ENCODE measurements around the gene SCFD2. TPM values are rescaled to one million over a fixed set of nuclear protein-coding genes. Genes with fewer than 3 reads are reported as not detected.

The SCFD2 gene
- total and polyA plus RNA-seq, 8 donors: 4.0 to 13.5 (median 8.9) TPM

DNA sequence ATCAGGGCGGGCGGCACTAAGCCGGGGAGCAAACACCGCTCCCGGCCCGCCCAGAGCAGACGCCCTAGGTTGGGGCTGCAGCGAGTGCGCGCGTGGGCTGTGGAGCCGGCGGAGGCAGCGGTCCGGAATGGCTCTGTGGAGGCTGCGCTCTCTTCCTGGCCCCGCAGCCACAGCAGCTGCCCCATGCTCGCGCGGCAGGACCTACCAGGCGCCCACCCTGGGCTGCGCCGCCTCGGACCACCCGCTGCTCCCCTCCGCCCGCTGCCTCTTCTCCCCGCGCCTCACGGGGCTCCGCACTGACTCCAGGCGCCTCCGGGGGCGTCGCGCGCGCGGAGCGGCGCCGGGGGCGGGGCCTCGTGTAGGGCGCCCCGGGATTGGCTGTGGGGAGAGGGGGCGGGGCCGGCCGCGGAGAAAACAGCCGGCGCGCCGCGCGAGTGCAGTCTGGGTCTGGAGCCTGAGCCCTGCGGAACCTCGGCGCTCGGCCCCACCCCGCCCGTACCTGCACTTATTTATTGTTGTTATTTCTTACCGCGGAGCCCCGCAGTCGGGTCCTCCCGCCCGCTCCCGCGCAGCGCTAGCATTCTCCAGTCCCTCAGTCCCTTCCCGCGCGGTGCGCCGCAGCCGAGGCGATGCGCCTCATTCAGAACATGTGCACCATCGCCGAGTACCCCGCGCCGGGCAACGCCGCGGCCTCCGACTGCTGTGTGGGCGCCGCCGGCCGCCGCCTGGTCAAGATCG, 503.8 kb downstream of the SCFD2 start, which contains the start of gene RASL11B:
RASL11B (plus strand) TSS at position 439 of the 738 bp plus-strand sequence; CDS start at position 630, 191 bp downstream.
- WGBS, 2 donors: 1% methylated on average over 53 to 94 of the region's 94 CpGs
- DNase-seq (peak; percentile 75 to 95 (median 84)), ATAC-seq (peak; percentile 99 to 100 (median 100)), FAIRE-seq (no peak)
- Histone ChIP-seq H3K27me3 (no peaks in the 10 kb centered on the region), H3K36me3 (no peaks in the 10 kb centered on the region), H3K27ac (peak within 1 kb of the TSS in 1 of 4 donors; percentile 42), H3K4me3 (peak within 1 kb of the TSS; percentile 18 to 65 (median 50)), H3K9me3 (no peaks in the 10 kb centered on the region), H3K4me1 (peaks cover 0 to 4% (median 0%) of the 10 kb centered on the region in 3 donors)
- TF ChIP-seq, protein P1, sequence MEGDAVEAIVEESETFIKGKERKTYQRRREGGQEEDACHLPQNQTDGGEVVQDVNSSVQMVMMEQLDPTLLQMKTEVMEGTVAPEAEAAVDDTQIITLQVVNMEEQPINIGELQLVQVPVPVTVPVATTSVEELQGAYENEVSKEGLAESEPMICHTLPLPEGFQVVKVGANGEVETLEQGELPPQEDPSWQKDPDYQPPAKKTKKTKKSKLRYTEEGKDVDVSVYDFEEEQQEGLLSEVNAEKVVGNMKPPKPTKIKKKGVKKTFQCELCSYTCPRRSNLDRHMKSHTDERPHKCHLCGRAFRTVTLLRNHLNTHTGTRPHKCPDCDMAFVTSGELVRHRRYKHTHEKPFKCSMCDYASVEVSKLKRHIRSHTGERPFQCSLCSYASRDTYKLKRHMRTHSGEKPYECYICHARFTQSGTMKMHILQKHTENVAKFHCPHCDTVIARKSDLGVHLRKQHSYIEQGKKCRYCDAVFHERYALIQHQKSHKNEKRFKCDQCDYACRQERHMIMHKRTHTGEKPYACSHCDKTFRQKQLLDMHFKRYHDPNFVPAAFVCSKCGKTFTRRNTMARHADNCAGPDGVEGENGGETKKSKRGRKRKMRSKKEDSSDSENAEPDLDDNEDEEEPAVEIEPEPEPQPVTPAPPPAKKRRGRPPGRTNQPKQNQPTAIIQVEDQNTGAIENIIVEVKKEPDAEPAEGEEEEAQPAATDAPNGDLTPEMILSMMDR (IDR thresholded peaks at IDR 0.05): peak in 1 of 4 donors; percentile 16
- intact Hi-C loops (cut with DNase I): no loop called here

- Histone ChIP-seq H3K4me1 (peaks cover 0 to 4% (median 0%) of the 10 kb centered on the region in 3 donors), H3K27ac (no peak overlapping the region), H3K9me3 (no peaks in the 10 kb centered on the region), H3K27me3 (no peaks in the 10 kb centered on the region), H3K36me3 (no peaks in the 10 kb centered on the region), H3K4me3 (peak overlapping the region; percentile 18 to 65 (median 50))
- FAIRE-seq (no peak), ATAC-seq (peak in 1 of 4 donors; percentile 2), DNase-seq (no peak)
- WGBS, 2 donors: 47 to 51% methylated on average over 26 of the region's 26 CpGs
- TF ChIP-seq, protein P1 (IDR thresholded peaks at IDR 0.05): no peak
- intact Hi-C loops (cut with DNase I): no loop called here
Measured at GRCh38 chr4:52861171-52861823, 504.6 kb downstream of the SCFD2 start.

- Histone ChIP-seq H3K27me3 (no peaks in the 10 kb centered on the region), H3K4me1 (peaks cover 0 to 4% (median 0%) of the 10 kb centered on the region in 3 donors), H3K27ac (no peak overlapping the region), H3K9me3 (no peaks in the 10 kb centered on the region), H3K36me3 (no peaks in the 10 kb centered on the region), H3K4me3 (no peak overlapping the region)
- ATAC-seq: no peak
- intact Hi-C loops (cut with DNase I): no loop called here
- no peak for FAIRE-seq
- DNase-seq: no peak
- WGBS, 2 donors: 72 to 84% methylated on average over 2 of the region's 2 CpGs
- TF ChIP-seq, protein P1 (IDR thresholded peaks at IDR 0.05): no peak
Measured at GRCh38 chr4:52860361-52860760, 505.5 kb downstream of the SCFD2 start.

DNA sequence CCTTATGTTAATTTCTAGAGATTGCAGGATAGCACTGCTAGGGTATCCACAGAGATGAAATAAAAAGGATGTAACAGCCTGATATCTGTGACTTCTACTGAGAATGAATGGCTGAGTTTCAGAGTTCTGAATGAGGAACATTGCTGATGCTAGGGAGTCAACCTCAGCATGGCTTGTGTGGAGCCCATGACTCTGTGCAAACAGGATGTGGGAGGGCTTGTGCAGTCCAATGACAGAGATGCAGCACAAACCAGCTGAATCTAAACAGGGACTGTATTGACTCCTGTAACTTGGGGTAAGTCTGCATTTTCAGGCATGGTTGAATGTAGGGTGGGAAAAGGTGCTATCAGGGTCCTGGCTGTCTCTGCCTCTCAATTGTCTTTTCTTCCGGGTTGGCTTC, 509.1 kb downstream of the SCFD2 start:
- ATAC-seq (peak in 1 of 4 donors; percentile 45), DNase-seq (no peak), FAIRE-seq (no peak)
- no peaks in the 10 kb centered on the region for H3K27me3 ChIP-seq
- H3K36me3 ChIP-seq: no peaks in the 10 kb centered on the region
- 87 to 95% methylated on average over 1 of the region's 1 CpG for WGBS, 2 donors
- intact Hi-C loops (cut with DNase I): no loop called here
- no peaks in the 10 kb centered on the region for H3K9me3 ChIP-seq
- TF ChIP-seq, protein P1 (IDR thresholded peaks at IDR 0.05): no peak
- H3K4me1 ChIP-seq: no peaks in the 10 kb centered on the region
- H3K27ac ChIP-seq: no peak overlapping the region
- no peak overlapping the region for H3K4me3 ChIP-seq
